Activated CD4-positive, alpha-beta T cell treated with anti-CD3 and anti-CD28 coated beads for 48 hours (primary cell): ENCODE data around the gene CDKN2A.

ENCODE experiments used
- DNase-seq: peaks from one replicate; pipeline ENCODE4 v3.0.0-alpha.2; 2020

Gene CDKN2A

GRCh38 chr9:21935631-21936030 lies 58.6 kb downstream of the CDKN2A start:
- no peak for DNase-seq

- no peak for DNase-seq
These were observed 60.3 kb downstream of the CDKN2A start for GRCh38 chr9:21933865-21934264.

GRCh38 chr9:21933281-21933680 lies 60.9 kb downstream of the CDKN2A start:
- DNase-seq: no peak

- DNase-seq: no peak
These were observed 62.8 kb downstream of the CDKN2A start for GRCh38 chr9:21931428-21931827.

GRCh38 chr9:21927752-21928151 lies 66.4 kb downstream of the CDKN2A start:
- DNase-seq: no peak

- no peak for DNase-seq
These were observed 70.5 kb downstream of the CDKN2A start for GRCh38 chr9:21923694-21924093.

GRCh38 chr9:21919377-21920362 lies 74.5 kb downstream of the CDKN2A start:
- no peak for DNase-seq
